H1 (cell line): ENCODE measurements around the gene PLXNB3. TPM values are rescaled to one million over a fixed set of nuclear protein-coding genes. Genes with fewer than 3 reads are reported as not detected.

ENCODE experiments used
- CTCF ChIA-PET: fragments of 300-600 bp; sonication (Branson Sonifier 250); formaldehyde crosslinking; loops from one replicate; lab custom pipeline; 2021; ENCODE audit not compliant: partially characterized antibody; lab: Charles Lee
- POLR2A ChIA-PET: fragments of 300-600 bp; sonication (Branson Sonifier 250); formaldehyde crosslinking; loops from one replicate; lab custom pipeline; 2021; ENCODE audit warnings: inconsistent platforms; ENCODE audit not compliant: partially characterized antibody; lab: Charles Lee
- DNase-seq, 2 experiments: peaks; one replicate each; pipeline versions ENCODE4 v3.0.0 to v3.0.0-alpha.2; 2010 to 2022; ENCODE audit warnings: low spot score in 2 of 2, low read depth in 1 of 2, mixed read lengths in 1 of 2
- FAIRE-seq: peaks from 2 replicates; lab custom pipeline; 2011; peaks lifted over from hg19 to GRCh38; lab: Jason Lieb, UNC
- H2AFZ ChIP-seq: 2 replicates; pipeline ENCODE4 v1.8.1; 2012; ENCODE audit warnings: low read length, inconsistent platforms
- H2AK5ac ChIP-seq: 2 replicates; pipeline ENCODE4 v1.6.1; 2013; ENCODE audit warnings: low read depth, low read length
- H2BK120ac ChIP-seq: replicated peaks from 2 replicates; pipeline ENCODE3; 2013; ENCODE audit warnings: low read depth, low read length, inconsistent platforms
- H2BK12ac ChIP-seq: 2 replicates; pipeline ENCODE4 v1.6.1; 2013; ENCODE audit warnings: low read depth, low read length
- H2BK15ac ChIP-seq: 2 replicates; pipeline ENCODE4 v1.6.1; 2013; ENCODE audit warnings: low read length
- H2BK20ac ChIP-seq: 2 replicates; pipeline ENCODE4 v1.6.1; 2013; ENCODE audit warnings: low read length
- H2BK5ac ChIP-seq: 2 replicates; pipeline ENCODE4 v1.6.1; 2013; ENCODE audit warnings: low read depth, low read length
- H3K14ac ChIP-seq: 2 replicates; pipeline ENCODE4 v1.6.1; 2013; ENCODE audit warnings: inconsistent platforms; ENCODE audit not compliant: insufficient read length
- H3K18ac ChIP-seq: 2 replicates; pipeline ENCODE4 v1.6.1; 2013; ENCODE audit warnings: low read length; ENCODE audit errors: extremely low read depth
- H3K23ac ChIP-seq: 2 replicates; pipeline ENCODE4 v1.6.1; 2013; ENCODE audit warnings: inconsistent platforms; ENCODE audit not compliant: insufficient read length
- H3K23me2 ChIP-seq: 2 replicates; pipeline ENCODE4 v1.6.1; 2013; ENCODE audit warnings: low read depth, low read length
- H3K27ac ChIP-seq: 2 replicates; pipeline ENCODE4 v1.6.1; 2011; ENCODE audit warnings: low read depth, low read length, inconsistent platforms
- H3K27me3 ChIP-seq, 4 experiments: replicated peaks in 1 of 4; 1 replicate in 1 of 4; 2 replicates in 3 of 4; pipeline versions ENCODE4 v1.6.1 to v1.8.1; 2011 to 2013; ENCODE audit warnings: low read length in 3 of 4, mild to moderate bottlenecking in 3 of 4, inconsistent platforms in 2 of 4, mixed read lengths in 2 of 4, moderate library complexity in 1 of 4; ENCODE audit not compliant: control insufficient read depth in 3 of 4, insufficient read depth in 3 of 4; ENCODE audit errors: extremely low read depth in 1 of 4
- H3K36me3 ChIP-seq, 4 experiments: 2 replicates each; pipeline versions ENCODE4 v1.6.1 to v1.8.1; 2011 to 2013; ENCODE audit warnings: mild to moderate bottlenecking in 4 of 4, low read length in 3 of 4, moderate library complexity in 2 of 4, control low read depth in 1 of 4, inconsistent platforms in 1 of 4; ENCODE audit not compliant: insufficient read depth in 4 of 4, control insufficient read depth in 2 of 4
- H3K4ac ChIP-seq: replicated peaks from 2 replicates; pipeline ENCODE3; 2013; ENCODE audit warnings: low read length, low read depth, mixed read lengths, inconsistent platforms; ENCODE audit not compliant: insufficient read length
- H3K4me1 ChIP-seq, 4 experiments: replicated peaks in 1 of 4; 1 replicate in 1 of 4; 2 replicates in 3 of 4; pipeline versions ENCODE4 v1.6.1 to v1.8.1; 2011 to 2013; ENCODE audit warnings: low read length in 3 of 4, inconsistent platforms in 2 of 4, mixed read lengths in 1 of 4; ENCODE audit not compliant: insufficient read depth in 4 of 4, control insufficient read depth in 3 of 4
- H3K4me2 ChIP-seq, 2 experiments: 2 replicates each; pipeline versions ENCODE4 v1.6.1 to v1.8.1; 2011 to 2013; ENCODE audit warnings: low read depth in 2 of 2, low read length in 2 of 2, control low read depth in 1 of 2, inconsistent platforms in 1 of 2, mild to moderate bottlenecking in 1 of 2; ENCODE audit not compliant: insufficient read depth in 1 of 2
- H3K4me3 ChIP-seq, 4 experiments: fragments of 200-600, 300-600 bp in 1 of 4; sonication (generic), shearing (Covaris generic), sonication (Bioruptor Twin) in 1 of 4; 2 replicates each; pipeline versions ENCODE4 v1.5.1 to v1.8.1; 2011 to 2016; ENCODE audit warnings: low read length in 4 of 4, low read depth in 3 of 4, control low read depth in 2 of 4, inconsistent platforms in 2 of 4, mild to moderate bottlenecking in 2 of 4, mixed read lengths in 1 of 4, moderate library complexity in 1 of 4; ENCODE audit not compliant: insufficient read depth in 2 of 4; ENCODE audit errors: extremely low read depth in 1 of 4
- H3K56ac ChIP-seq: replicated peaks from 2 replicates; pipeline ENCODE3; 2013; ENCODE audit warnings: low read depth, mild to moderate bottlenecking, mixed read lengths, low read length, inconsistent platforms; ENCODE audit not compliant: insufficient read length
- H3K79me1 ChIP-seq: 2 replicates; pipeline ENCODE4 v1.6.1; 2013; ENCODE audit warnings: low read depth, low read length, control low read depth
- H3K79me2 ChIP-seq, 2 experiments: 2 replicates each; pipeline versions ENCODE4 v1.6.1 to v1.8.1; 2012 to 2013; ENCODE audit warnings: low read length in 2 of 2, mild to moderate bottlenecking in 2 of 2, inconsistent platforms in 1 of 2; ENCODE audit not compliant: insufficient read depth in 2 of 2, control insufficient read depth in 1 of 2
- H3K9ac ChIP-seq, 4 experiments: replicated peaks in 1 of 4; 1 replicate in 1 of 4; 2 replicates in 3 of 4; pipeline versions ENCODE4 v1.6.1 to v1.8.1; 2011 to 2013; ENCODE audit warnings: low read depth in 3 of 4, low read length in 3 of 4, control low read depth in 2 of 4, mild to moderate bottlenecking in 2 of 4, moderate library complexity in 2 of 4, inconsistent platforms in 1 of 4; ENCODE audit errors: extremely low read depth in 1 of 4
- H3K9me3 ChIP-seq, 2 experiments: 2 replicates each; pipeline versions ENCODE4 v1.6.1 to v1.8.1; 2012 to 2013; ENCODE audit warnings: mild to moderate bottlenecking in 2 of 2, moderate library complexity in 2 of 2, control low read depth in 1 of 2, inconsistent platforms in 1 of 2, low read depth in 1 of 2, low read length in 1 of 2, mixed read lengths in 1 of 2; ENCODE audit not compliant: insufficient read depth in 2 of 2
- H4K20me1 ChIP-seq, 2 experiments: replicated peaks in 1 of 2; 2 replicates each; pipeline versions ENCODE3 to v1.8.1; 2011 to 2013; ENCODE audit warnings: inconsistent platforms in 2 of 2, low read length in 2 of 2, mild to moderate bottlenecking in 1 of 2; ENCODE audit not compliant: insufficient read depth in 2 of 2, control insufficient read depth in 1 of 2
- H4K5ac ChIP-seq: 2 replicates; pipeline ENCODE4 v1.6.1; 2013; ENCODE audit warnings: low read length, low read depth, mixed read lengths, inconsistent platforms; ENCODE audit not compliant: insufficient read length
- H4K8ac ChIP-seq: 2 replicates; pipeline ENCODE4 v1.8.0; 2013; ENCODE audit warnings: mild to moderate bottlenecking, moderate library complexity, low read length, inconsistent platforms; ENCODE audit not compliant: insufficient read depth; ENCODE audit errors: extremely low read depth
- H4K91ac ChIP-seq: replicated peaks from 2 replicates; pipeline ENCODE3; 2013; ENCODE audit warnings: low read length, mixed read lengths, inconsistent platforms; ENCODE audit not compliant: insufficient read length
- ATF3 ChIP-seq: IDR thresholded peaks from 2 replicates; pipeline ENCODE4 v1.6.1; 2011; ENCODE audit warnings: low read depth, mild to moderate bottlenecking, low read length; ENCODE audit not compliant: insufficient read depth
- E2F6 ChIP-seq: IDR thresholded peaks from 2 replicates; pipeline ENCODE4 v1.6.1; 2012; ENCODE audit warnings: inconsistent platforms
- JUND ChIP-seq: IDR thresholded peaks from 2 replicates; pipeline ENCODE4 v1.6.1; 2011; ENCODE audit warnings: mild to moderate bottlenecking, improper control_type of control experiment, low read length
- RFX5 ChIP-seq: IDR thresholded peaks from 2 replicates; pipeline ENCODE4 v1.6.1; 2011; ENCODE audit warnings: low read depth, low read length, improper control_type of control experiment, borderline replicate concordance
- TAF1 ChIP-seq: IDR thresholded peaks from 2 replicates; pipeline ENCODE4 v1.6.1; 2011; ENCODE audit warnings: mild to moderate bottlenecking, low read depth, low read length
- WGBS, 2 experiments: shearing (Covaris generic) in 1 of 2; methylation state at CpG; one replicate each; pipeline versions ENCODE4 v1.1.6 to v1.1.7; 2013 to 2015; ENCODE audit warnings: low lambda C conversion rate in 2 of 2, mixed read lengths in 2 of 2, inconsistent platforms in 1 of 2, low coverage in 1 of 2, missing lambda C conversion rate in 1 of 2; ENCODE audit not compliant: insufficient replicate concordance in 2 of 2, insufficient coverage in 1 of 2, insufficient read length in 1 of 2; ENCODE audit errors: extremely low coverage in 1 of 2, missing lambda C conversion rate in 1 of 2; 5-methylcytosine and 5-hydroxymethylcytosine counted together
- polyA plus RNA-seq, 7 experiments: library from polyadenylated mRNA; depleted of rRNA in 3 of 7; stranded (reverse) in 5 of 7; unstranded in 2 of 7; fragments of >200 nt in 5 of 7; fragments of 200-250 nt in 2 of 7; gene quantifications; 1 replicate in 5 of 7; 2 replicates in 1 of 7; 4 replicates in 1 of 7; pipeline versions ENCODE4 v1.2.1 to v1.2.3, GENCODE V29; 2011 to 2013; ENCODE audit warnings: missing spikeins in 2 of 7, mixed read lengths in 2 of 7
- total RNA-seq: library from RNA; stranded (reverse); fragmentation: NEBNext Ultra II Directional; extraction: Animal tissue kit (Norgen Biotek cat#: 25700); gene quantifications from 2 replicates; pipeline ENCODE4 v1.2.1, GENCODE V29; 2021

Gene PLXNB3
- total and polyA plus RNA-seq, 2 of the 8 experiments (the other 6 are each of a cell fraction or from before 2014, with no cell fraction given): 1.2 to 2.7 TPM

- no peak for FAIRE-seq
- Histone ChIP-seq H3K27me3 (no peaks in the 10 kb centered on the region), H2AK5ac (no peak overlapping the region), H3K4ac (no peak overlapping the region), H3K27ac (no peak overlapping the region), H3K36me3 (no peaks in the 10 kb centered on the region), H3K9ac (no peak overlapping the region), H4K8ac (no peak overlapping the region), H3K79me2 (no peaks in the 10 kb centered on the region), H3K4me1 (peaks cover 0 to 4% (median 0%) of the 10 kb centered on the region in 4 experiments; a peak in 3 of 7 replicates), H4K5ac (no peak overlapping the region), H3K23ac (no peak overlapping the region), H2BK20ac (no peak overlapping the region), H2AFZ (no peak overlapping the region), H4K20me1 (no peaks in the 10 kb centered on the region), H3K9me3 (no peaks in the 10 kb centered on the region), H3K79me1 (no peaks in the 10 kb centered on the region), H2BK5ac (no peak overlapping the region), H3K56ac (no peak overlapping the region), H3K4me3 (no peak overlapping the region), H3K14ac (no peak overlapping the region), H3K18ac (no peak overlapping the region), H3K23me2 (no peaks in the 10 kb centered on the region), H2BK12ac (no peak overlapping the region), H2BK15ac (no peak overlapping the region), H2BK120ac (no peak overlapping the region), H3K4me2 (no peak overlapping the region), H4K91ac (no peak overlapping the region)
- DNase-seq: no peak
- POLR2A ChIA-PET: interaction anchor here (0.7 to 2.4 kb wide), 2 partner anchors 15 to 75 kb away, joined by 5 read pairs; no protein-coding TSS in a partner anchor
- CTCF ChIA-PET: interaction anchor here (1.2 kb wide), 1 partner anchor 28 kb away, joined by 3 read pairs; no protein-coding TSS in a partner anchor
- WGBS, 2 experiments: 83% methylated on average over 2 of the region's 2 CpGs; no CpG with 5 or more reads in 1 of the 2 experiments
- TF ChIP-seq RFX5 (no peak), TAF1 (no peak), JUND (no peak), ATF3 (no peak), E2F6 (no peak)
These were observed 29.2 kb upstream of the PLXNB3 start for GRCh38 chrX:153734871-153735270.
